SW480 (cell line): ENCODE measurements around the gene CITED1.
"Not testable (repeated sequence)": the region's sequence is repeated elsewhere in the genome, so short reads cannot be mapped to it uniquely, and the experiment has no call there.

Experiments
- DNase-seq: peaks from one replicate; pipeline ENCODE4 v3.0.0-alpha.2; 2016; ENCODE audit warnings: low spot score

CITED1 gene, protein sequence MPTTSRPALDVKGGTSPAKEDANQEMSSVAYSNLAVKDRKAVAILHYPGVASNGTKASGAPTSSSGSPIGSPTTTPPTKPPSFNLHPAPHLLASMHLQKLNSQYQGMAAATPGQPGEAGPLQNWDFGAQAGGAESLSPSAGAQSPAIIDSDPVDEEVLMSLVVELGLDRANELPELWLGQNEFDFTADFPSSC

DNA sequence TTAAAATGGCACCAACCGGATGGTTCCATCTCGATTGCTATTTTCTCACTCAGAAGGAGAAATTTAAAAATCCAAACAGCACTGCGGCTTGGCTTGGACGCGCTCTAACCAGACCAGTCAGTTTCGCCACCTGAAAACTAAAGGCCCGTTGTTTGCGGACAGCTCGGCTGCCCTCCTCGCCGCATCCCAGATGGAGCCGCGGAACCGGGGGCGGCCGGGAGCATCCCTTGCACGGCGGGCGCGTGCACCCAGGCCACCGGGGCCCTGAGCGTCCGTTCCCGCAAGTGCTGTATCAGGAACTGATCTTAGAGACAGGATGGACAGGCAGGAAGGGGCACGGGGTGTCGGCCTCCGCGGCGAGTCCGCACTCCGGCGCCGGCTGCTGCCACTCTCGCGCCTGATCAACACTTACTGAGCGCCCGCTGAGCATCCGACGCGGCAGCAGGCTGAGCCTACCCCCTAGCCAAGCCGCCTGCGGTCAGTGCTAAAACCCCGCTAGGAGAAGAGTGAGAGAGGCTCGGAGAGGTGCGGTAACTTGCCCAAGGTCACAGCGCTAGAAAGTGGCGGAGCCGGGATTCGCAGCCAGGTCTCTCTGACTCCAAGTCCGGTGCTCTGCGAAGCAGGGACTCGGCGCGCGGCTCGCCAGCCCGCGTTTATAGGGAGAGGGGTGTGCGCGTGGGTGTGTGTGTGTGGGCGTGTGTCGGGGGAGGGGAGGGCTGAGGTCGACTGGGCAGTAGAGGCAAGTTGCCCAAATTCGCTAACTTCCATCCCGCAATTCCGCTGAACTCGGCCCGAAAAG lies at the start of gene CITED1:
Gene CITED1, minus strand, starts transcription at position 629 of the 799 bp plus-strand sequence. CDS start 3,045 bp downstream, outside the sequence.
- DNase-seq = peak; percentile 9

DNA sequence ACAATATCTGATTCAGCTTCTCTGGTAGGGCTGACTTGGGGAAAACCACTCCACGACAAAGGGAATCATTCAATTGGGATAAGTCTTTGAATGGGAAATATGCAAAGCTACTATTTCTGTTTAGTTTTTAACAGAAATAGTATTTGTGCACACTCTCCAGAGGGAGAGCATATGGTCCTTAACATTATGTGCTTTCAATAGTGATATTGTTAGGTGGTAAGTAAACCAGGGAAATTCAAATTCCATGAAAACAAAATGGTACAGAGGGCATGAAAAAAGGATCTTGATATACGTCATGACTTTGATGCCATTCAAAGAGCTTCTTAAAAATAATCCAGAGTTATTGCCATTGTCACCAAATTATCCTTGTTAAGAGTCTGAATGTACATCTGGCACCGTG lies 47.1 kb upstream of the CITED1 start:
- DNase-seq = no peak

DNA sequence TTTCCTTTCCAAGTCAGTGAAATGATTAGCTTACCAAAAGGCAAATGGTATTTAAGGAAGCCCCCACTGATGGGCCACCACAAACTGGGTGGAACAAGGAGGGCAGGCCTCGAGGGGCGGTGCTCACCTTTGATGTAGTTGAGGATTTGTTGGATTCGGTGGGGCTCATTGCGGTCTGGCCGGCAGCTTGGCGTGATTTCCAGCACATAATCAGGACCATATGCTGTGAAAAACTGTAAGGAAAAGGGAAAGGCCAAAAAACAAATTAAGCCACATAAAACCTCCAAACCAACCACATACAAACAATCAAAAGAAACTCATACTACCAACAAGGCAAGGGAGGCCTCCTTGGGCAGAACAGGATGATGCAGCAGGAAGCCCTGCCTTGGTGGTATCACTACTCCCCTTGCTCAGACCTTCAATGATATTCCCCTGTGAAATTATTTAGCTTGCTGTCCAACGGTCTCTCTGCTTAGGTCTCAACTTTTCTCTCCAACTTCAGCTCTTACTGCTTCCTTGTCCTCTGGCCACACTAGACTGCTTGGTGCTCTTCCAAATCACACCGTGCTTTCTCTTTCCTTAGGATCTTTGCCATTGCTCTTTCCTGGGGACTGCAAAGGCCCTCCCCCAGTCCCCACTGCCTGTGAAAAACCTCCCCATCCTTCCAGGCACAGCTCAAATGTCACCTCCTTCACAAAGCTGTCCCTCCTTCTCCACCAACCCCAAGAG lies 46.1 kb upstream of the CITED1 start:
- no peak for DNase-seq

DNA sequence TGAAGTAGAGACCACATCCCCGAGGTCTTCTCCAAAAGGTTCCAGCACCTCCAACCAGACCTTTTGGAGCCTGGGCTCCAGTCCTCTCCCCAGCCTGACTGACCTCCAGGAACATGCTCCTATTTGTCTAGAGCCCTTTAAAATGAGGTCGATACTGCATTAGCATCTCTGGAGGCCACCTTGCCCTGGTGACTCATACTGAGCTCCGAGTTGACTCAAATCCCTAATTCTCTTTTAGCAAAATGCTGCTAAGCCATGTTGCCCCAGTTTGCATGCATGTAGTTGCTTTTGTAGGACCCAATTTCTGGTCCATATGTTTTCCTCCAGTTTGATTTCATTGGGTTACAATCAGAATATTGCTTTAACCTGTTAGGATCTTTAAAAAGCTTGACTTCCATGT lies 43.5 kb upstream of the CITED1 start:
- no peak for DNase-seq

DNA sequence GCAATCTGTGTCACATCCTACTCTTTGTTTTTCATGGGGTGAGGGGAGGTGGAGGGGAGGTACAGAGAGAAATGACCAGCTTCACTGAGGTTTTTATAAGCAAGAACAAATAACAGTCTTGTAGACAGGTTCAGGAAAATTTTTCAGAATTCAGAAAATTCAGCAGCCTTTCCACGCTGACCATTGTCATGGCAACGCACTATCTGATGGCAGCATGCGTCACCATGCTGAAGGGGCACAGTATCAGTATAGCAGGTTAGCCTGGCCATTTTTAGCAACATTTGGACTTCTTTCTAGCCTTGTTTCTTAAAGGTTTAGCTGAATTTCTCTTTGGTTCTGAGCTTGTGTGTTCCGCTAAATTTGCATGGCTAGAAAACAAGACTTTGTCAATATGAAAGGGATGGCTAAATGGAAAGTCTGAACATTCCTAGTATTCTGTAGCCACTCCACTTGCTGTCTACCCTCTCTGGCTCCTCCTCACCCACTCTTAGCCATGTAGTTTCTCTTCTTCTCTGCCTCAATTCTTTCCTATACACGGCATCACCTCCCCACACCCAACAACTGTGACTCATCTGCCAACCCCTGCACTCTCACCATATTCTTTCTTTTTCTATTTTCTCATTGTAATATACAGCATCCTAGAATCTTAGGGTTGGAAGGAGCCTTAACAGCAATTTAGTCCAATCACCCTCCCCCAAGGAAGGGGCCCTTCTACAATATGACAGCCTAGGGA lies 42.7 kb upstream of the CITED1 start:
- no peak for DNase-seq

DNA sequence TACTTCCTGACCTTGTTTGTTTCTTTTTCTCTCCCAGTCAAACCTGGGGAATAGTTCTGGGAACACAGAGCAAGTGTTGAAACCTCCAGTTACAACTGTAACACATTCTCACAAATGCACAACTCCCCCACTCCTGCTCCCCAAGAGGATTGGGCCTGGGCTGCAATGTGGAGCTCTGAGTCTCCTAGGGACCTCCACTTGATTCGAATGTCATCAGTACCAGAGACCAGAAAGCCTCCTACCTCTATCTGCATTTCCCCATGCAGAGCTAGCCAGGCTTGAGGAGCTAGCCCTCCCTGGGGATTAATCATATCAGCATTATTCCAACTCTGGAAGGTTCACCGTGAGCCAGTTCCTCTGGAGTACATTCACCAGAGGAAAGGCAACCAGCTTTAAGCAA lies 41.7 kb upstream of the CITED1 start:
- no peak for DNase-seq

DNA sequence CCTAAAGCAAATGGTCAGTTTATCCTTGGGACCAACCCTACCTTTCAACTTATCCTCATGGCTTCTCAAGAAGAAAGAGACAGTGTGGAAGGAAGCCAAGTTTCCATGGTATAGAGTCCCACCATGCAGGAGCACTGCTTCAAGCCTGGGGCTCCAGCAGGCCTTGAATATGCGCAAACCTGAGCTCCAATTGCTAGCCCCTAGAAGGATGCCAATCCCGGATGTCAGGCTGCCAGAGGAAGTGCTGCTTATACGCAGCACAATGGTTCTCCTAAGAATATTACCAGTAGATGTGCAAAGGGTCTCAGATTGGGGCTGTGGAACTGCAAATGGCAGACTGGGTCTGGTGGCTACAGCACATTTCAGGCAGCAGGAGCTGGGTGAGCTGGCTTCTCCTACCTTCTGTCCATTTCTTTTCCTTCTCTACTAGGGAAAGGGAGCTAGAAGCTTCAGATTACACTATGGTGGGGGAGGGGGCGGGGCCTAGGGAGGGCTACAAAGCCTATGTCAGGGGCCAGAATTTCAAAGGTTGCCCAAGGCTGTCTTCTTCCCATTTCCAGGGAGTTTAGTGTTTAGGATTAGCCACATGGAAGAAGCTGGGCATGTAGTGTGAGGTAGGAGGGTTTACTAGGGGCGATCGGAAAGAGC lies 40.7 kb upstream of the CITED1 start:
- no peak for DNase-seq

DNA sequence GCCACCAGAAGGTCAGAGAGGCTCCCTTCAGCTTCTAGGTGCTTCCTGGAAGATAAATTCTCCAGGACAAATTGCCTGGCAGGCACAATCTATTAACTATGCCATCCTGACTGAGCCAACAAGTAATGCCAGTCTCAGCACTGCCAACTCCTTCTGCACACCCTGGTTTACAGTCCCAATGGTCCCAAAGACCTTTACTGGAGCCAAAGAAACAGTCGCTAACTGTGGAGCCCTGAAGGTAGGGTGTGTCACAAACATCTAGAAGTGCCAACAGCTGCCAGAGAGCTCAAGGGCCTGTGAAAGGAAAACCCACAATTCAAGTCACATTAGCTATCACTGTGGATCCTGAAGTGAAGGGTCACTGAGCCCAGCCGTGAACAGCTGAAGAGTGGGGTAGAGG lies 34.9 kb upstream of the CITED1 start:
- no peak for DNase-seq

DNA sequence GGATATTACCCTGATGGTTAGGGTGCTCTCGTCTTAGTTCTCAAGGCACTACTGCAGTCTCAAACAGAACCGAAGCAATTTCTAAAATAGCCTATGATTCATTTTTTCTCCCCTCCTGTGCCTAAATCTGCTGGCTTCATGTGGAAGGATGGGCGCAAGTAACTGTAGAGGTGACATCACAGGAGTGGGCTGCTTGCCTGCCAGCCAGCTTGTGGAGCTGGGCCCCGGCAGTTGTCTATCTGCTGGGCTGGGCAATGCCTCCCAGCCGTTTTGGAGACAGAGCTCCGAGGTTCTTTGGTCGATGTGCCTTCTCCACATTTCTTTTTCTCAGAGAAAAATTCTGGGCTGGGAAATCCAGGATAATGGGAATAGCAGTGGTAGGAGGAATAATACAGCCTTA lies 34.3 kb upstream of the CITED1 start:
- DNase-seq = no peak

DNA sequence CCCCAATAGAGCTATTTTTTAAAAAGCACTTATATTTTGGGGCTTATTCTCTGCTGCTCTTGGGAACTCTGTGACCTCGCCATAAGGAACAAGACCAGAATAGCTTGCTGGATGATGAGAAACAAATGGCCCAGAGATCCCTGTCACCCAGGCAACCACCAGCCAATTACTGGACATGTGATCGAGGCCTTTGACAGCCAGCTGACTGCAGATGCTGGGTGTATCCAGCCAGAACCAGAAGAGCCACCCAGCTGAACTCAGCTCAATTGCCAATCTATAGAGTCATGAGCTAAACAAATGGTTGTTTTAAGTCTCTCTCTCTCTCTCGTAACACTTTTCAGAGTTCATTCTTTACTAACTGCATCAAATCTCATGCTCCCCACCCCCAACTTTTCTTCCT lies 24.4 kb upstream of the CITED1 start:
- DNase-seq = no peak

DNA sequence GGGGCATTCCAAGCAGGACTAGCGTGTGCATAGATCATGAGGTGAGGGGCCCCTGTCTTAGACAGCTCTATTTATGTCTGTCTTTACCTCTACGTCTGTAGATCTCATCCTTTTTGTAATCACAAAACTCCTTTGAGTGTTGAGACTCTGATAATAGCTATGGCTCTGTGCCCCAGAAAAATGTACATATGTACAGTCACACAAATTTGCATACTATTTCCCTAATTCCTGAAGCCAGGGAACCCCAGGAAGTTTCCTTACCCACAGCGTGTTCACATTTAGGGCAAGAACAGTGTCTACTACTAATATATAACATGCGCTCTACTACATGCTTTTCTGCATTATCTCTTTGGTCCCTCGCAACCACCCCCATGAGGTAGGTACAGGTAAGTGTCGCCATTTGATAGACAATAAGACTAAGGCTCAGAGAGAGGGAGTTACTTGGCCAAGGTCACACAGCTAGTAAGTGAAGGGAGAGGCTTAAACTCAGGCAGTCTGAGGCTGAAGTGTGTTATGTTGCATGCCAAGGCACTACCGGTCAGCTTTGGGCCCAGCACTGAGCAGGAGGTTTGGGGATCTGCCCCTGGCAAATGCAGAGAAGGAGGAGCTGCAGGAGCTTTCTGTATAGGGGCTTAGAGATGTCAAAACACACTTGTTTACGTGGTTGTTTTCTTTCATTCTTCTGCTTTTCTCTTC lies 21.0 kb upstream of the CITED1 start:
- DNase-seq = no peak

DNA sequence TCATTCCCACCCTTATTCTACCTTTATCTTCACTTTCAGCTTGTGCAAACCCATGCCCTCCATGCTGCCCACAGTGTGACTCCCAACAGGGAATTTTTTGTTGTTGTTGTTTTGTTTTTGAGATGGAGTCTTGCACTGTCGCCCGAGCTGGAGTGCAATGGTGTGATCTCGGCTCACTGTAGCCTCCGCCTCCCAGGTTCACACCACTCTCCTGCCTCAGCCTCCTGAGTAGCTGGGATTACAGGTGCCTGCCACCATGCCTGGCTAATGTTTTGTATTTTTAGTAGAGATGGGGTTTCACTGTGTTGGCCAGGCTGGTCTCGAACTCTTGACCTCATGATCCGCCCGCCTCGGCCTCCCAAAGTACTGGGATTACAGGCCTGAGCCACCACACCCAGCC lies 13.9 kb upstream of the CITED1 start:
- DNase-seq = not testable (repeated sequence)

DNA sequence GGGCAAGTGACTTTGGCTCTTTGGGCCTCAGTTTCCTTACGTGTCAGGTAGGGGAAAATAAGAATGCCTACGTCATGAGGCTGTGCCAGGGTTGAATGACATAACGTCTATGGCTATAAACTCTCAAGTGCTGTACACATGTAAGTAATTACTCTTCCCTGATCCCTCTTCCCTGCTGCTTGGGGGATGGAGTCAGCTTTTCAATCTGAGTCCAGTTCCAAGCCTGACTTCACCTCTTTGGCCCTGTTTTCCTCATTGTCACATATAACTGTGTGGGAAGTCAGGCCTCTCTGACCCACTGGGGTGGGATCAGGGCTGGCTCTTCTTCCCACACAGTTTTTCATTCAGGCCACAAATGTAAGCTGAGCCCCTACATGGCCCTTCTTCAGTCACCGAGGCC lies 11.4 kb upstream of the CITED1 start:
- DNase-seq = no peak

DNA sequence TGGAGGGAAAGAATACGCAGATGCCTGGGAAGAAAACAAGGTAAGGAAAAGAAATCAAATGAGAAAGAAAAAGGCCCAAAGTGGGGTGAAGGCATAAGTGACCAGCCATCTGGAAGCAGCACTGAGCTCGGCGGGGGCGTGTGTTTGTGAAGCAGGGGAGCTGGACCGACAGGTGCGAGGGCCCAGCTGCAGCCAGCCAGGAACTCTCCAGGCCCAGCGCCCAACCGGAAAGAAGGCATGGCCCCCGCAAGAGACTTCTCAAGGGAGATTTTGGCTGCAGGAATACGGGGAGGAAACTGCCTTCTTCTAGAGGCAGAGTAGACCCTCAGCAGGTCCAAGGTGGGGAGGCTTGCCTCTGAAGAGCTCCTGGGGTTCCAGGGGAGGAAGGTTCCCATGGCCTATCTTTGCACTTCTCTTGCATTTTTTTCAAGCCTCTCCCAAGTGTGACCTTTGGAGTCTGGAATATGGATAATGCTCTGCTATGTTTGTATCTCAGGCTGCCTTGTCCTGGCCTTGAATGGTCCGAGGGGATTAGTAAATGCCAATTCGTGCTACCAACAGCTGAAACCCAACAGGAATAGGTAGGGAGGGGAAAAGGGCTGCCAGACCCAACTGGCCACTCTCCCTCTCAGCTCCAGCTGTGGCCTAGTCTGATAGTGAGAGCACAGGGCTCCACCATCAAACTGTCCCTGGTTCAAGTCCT lies 10.8 kb upstream of the CITED1 start:
- DNase-seq = no peak

DNA sequence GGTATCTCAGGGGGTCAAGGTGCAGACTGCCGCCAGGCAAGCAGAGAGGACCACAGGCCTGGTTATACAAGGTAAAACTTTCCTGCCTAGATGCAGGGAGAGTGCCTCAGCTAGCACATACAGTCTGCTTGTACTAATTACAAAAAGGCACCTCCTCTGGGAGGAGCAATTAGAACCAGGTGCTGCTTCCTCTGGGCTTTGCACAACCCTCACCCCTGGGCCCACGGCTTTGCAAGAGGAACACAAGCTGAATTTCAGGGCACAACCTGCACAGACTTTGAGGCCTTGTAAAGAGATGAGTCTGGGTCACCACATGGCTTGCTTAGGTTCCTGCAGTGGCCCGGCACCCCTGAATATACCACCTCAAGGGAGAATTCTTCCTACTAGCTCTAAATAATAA lies 9.2 kb upstream of the CITED1 start:
- no peak for DNase-seq

DNA sequence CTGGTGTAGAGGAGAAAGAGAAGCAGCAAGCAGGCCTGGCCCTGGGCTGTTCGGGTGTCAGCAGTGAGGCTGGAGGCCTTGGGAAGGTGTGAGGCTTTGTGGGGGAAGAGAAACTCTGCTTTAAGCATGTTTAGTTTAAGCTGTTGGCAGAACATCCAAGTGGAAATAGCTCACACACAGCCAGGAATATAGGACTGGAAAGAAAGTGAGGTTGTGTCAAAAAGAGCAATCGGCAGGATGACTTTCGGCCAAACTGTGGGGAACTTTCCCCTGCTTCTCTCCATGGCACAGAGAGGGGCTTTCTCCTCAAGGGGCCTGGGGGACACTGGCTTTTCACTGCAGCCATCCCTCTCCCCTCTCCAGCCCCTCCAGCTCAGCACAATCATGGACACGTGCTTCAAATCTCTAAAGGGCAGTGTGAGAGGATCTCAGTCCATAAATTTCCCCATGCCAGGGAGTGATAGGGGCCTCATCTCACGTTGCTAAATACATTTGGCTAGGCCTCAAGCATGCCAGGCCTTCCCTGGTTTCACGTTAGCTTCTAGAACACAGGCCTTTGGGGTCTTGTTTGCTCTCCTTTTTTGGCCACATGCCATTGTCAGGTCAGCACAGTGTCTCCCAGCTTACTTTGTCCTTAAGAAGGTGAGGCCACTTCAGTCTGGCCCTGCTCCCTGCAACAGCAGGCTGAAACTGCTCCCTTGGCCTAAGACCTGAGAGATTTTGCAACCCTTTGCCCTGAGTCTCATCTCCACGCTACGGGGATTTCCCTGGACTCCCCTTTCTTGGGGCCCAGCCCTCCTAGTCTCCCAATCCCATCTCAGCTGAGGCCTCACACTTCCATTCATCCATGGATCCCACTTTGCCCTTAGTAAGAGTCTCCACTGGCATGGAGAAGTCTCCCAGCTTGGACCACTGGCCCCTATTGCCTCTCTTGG lies 8.3 kb upstream of the CITED1 start:
- no peak for DNase-seq

DNA sequence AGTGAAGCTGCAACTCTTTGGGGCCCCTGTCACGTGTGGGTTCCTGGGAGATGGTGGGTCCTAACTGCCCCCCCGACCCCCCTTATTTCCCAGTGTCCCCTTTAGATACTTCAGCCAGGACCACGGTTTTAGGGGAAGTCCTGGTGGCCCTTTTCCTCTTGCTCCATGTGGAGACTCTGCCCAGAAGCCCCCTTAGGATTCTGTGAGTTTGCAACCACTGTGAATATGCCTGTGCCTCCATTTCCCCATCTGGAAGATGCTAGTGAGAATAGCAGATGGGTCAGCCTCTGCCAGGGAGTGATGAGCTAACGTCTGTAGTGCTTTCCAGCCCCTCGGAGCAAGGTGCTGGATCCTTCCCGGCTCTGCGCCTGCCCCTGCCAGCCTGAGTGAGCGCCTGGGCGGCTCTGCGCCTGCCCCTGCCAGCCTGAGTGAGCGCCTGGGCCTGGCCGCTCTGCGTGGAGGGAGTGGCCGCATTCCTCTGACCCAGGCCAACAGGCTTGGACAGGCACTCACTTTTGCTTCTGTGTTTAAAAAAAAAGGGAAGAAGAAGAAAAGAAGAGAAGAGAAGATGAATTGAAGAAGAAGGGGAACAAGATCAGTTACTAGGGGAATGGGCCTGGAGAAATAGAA lies 6.7 kb upstream of the CITED1 start:
- DNase-seq = no peak

DNA sequence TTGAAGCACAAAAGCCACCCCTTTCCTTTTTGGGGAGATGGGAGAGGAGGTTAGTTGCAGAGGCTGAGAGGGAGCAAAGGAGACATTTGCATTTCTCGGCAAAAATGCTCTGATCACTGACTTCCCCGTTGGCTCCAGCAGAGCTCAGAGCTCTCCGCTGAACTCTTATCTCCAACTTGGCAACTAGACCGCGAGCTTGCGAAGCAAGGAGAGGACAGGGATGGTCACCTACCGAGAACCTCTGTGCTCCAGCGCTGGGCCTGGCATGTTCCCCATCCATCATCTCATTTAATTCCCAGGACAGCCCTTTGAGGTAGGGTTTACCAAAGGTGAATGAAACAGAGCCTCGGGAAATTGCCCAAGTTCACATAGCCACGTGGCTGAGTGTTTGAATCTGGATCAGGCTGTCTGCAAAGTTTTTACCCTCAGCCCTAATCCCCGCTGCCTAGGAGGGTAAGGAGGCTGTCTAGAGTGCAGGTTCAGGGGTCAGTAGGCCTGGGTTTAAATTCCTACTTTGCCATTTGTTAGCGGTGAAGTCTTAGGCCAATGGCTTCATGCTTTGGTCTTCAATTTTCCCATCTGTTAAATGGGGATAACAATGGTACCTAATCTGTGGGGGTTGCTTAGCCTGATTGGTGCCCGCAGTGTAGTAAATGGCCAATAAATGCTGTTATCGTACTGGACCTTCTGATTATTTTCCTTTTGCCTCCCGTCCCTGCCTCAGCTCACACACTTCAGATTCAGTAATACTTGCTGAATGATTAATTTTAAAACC lies 3.8 kb upstream of the CITED1 start:
- DNase-seq = no peak
